Natural killer cell (primary cell): ENCODE measurements around the gene AGPAT2. TPM values are rescaled to one million over a fixed set of nuclear protein-coding genes. Genes with fewer than 3 reads are reported as not detected.

ENCODE experiments used
- ATAC-seq, 3 donors: fragments of 150-1000 bp in 2 of 3; fragments of 200-7000 bp in 1 of 3; cut with Tn5 transposase; 1 replicate in 1 of 3; 2 replicates in 2 of 3; pipeline ENCODE4 v1.10.0; 2021; ENCODE audit warnings: mild to moderate bottlenecking in 2 of 3, moderate library complexity in 2 of 3
- DNase-seq, 2 donors: peaks; one replicate each; pipeline versions ENCODE4 v3.0.0 to v3.0.0-alpha.2; 2013 to 2021; ENCODE audit warnings: mixed read lengths in 1 of 2
- H3K27ac ChIP-seq: one replicate; pipeline ENCODE4 v1.5.1; 2013; ENCODE audit warnings: mild to moderate bottlenecking, low read length
- H3K27me3 ChIP-seq: one replicate; pipeline ENCODE4 v1.6.1; 2013; ENCODE audit warnings: low read length; ENCODE audit not compliant: control insufficient read depth, insufficient read depth
- H3K36me3 ChIP-seq: one replicate; pipeline ENCODE4 v1.6.1; 2013; ENCODE audit warnings: low read length; ENCODE audit not compliant: control insufficient read depth, insufficient read depth
- H3K4me1 ChIP-seq: one replicate; pipeline ENCODE4 v1.6.1; 2013; ENCODE audit warnings: low read length; ENCODE audit not compliant: control insufficient read depth, insufficient read depth
- H3K4me3 ChIP-seq: one replicate; pipeline ENCODE4 v1.5.1; 2013; ENCODE audit warnings: low read length
- H3K9me3 ChIP-seq: one replicate; pipeline ENCODE4 v1.6.1; 2013; ENCODE audit warnings: low read length; ENCODE audit not compliant: control insufficient read depth, insufficient read depth
- H3K27ac Mint-ChIP-seq, 2 donors: one replicate each; pipeline ENCODE4 v1.8.0; 2022; ENCODE audit warnings: mild to moderate bottlenecking in 2 of 2, mixed read lengths in 2 of 2, moderate library complexity in 1 of 2
- H3K27me3 Mint-ChIP-seq, 2 donors: one replicate each; pipeline ENCODE4 v1.8.0; 2022; ENCODE audit warnings: low read depth in 2 of 2, mixed read lengths in 2 of 2
- H3K36me3 Mint-ChIP-seq: one replicate; pipeline ENCODE4 v1.8.0; 2022; ENCODE audit warnings: mixed read lengths
- H3K4me1 Mint-ChIP-seq, 2 donors: one replicate each; pipeline ENCODE4 v1.8.0; 2022; ENCODE audit warnings: mixed read lengths in 2 of 2
- H3K4me3 Mint-ChIP-seq: one replicate; pipeline ENCODE4 v1.8.0; 2022; ENCODE audit warnings: mild to moderate bottlenecking, moderate library complexity, mixed read lengths
- H3K9me3 Mint-ChIP-seq, 2 donors: one replicate each; pipeline ENCODE4 v1.8.0; 2022; ENCODE audit warnings: mixed read lengths in 2 of 2
- WGBS: methylation state at CpG from one replicate; pipeline ENCODE4 v1.1.7; 2013; ENCODE audit warnings: missing lambda C conversion rate; ENCODE audit not compliant: insufficient coverage; 5-methylcytosine and 5-hydroxymethylcytosine counted together
- intact Hi-C: fragments of 100-400 bp; cut with micrococcal nuclease; formaldehyde crosslinking; loops from one replicate; pipeline ENCODE4 v1.14.2; 2022
- total RNA-seq, 4 donors: library from RNA; stranded (reverse); fragments of 120-200 nt in 1 of 4; gene quantifications; one replicate each; pipeline versions ENCODE4 v1.2.3 to v1.2.4, GENCODE V29; 2013 to 2022
- TF ChIP-seq, protein P1 (sequence below): fragments of 200-600 bp; IDR thresholded peaks from one replicate; pipeline ENCODE4 v1.8.0; 2022; ENCODE audit warnings: antibody characterized with exemption

The AGPAT2 gene
- total RNA-seq, 3 donors from 2014 or later (not counting 1 experiment from before 2014, with no cell fraction given), result 10.3 to 19.4 (median 12.0) TPM

- DNase-seq (no peak), ATAC-seq (no peak)
- no peaks in the 10 kb centered on the region for H3K9me3 ChIP-seq
- intact Hi-C loops, result no loop called here
- Mint-ChIP-seq H3K36me3 (no peaks in the 10 kb centered on the region), H3K4me3 (no peak overlapping the region), H3K4me1 (peaks cover 0 to 9% of the 10 kb centered on the region in 2 donors), H3K27me3 (no peaks in the 10 kb centered on the region), H3K27ac (no peak overlapping the region), H3K9me3 (no peaks in the 10 kb centered on the region)
- peaks cover 3% of the 10 kb centered on the region for H3K4me1 ChIP-seq
- no peaks in the 10 kb centered on the region for H3K36me3 ChIP-seq
- no peak overlapping the region for H3K27ac ChIP-seq
- TF ChIP-seq, protein P1, sequence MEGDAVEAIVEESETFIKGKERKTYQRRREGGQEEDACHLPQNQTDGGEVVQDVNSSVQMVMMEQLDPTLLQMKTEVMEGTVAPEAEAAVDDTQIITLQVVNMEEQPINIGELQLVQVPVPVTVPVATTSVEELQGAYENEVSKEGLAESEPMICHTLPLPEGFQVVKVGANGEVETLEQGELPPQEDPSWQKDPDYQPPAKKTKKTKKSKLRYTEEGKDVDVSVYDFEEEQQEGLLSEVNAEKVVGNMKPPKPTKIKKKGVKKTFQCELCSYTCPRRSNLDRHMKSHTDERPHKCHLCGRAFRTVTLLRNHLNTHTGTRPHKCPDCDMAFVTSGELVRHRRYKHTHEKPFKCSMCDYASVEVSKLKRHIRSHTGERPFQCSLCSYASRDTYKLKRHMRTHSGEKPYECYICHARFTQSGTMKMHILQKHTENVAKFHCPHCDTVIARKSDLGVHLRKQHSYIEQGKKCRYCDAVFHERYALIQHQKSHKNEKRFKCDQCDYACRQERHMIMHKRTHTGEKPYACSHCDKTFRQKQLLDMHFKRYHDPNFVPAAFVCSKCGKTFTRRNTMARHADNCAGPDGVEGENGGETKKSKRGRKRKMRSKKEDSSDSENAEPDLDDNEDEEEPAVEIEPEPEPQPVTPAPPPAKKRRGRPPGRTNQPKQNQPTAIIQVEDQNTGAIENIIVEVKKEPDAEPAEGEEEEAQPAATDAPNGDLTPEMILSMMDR, result no peak
- H3K4me3 ChIP-seq, result no peak overlapping the region
- 48% methylated on average over 20 of the region's 22 CpGs for WGBS
- no peaks in the 10 kb centered on the region for H3K27me3 ChIP-seq
These were observed 7.8 kb downstream of the AGPAT2 start for GRCh38 chr9:136679431-136679941.

DNA sequence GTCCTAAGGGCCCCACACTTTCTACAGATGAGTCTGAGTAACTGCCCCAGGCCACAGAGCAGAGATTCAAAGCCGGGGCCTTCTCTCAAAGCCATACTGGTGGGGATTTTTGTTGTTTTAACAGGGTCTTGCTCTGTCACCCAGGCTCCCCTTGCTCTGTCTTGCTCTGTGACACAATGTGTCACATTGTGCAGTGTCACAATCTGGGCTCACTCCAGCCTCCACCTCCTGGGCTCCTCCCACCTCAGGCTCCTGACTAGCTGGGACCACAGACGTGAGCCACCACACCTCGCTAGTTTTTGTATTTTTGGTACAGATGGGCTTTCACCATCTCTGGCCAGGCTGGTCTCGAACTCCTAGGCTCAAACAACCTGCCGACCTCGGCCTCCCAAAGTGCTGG is 8.6 kb downstream of the AGPAT2 start:
- no peak overlapping the region for H3K4me3 ChIP-seq
- intact Hi-C loops, result no loop called here
- Mint-ChIP-seq H3K27ac (no peak overlapping the region), H3K27me3 (no peaks in the 10 kb centered on the region), H3K36me3 (no peaks in the 10 kb centered on the region), H3K4me3 (no peak overlapping the region), H3K9me3 (no peaks in the 10 kb centered on the region), H3K4me1 (peaks cover 0 to 9% of the 10 kb centered on the region in 2 donors)
- WGBS, result 86% methylated on average over 6 of the region's 6 CpGs
- H3K27me3 ChIP-seq, result no peaks in the 10 kb centered on the region
- H3K4me1 ChIP-seq, result peaks cover 3% of the 10 kb centered on the region
- H3K9me3 ChIP-seq, result no peaks in the 10 kb centered on the region
- no peaks in the 10 kb centered on the region for H3K36me3 ChIP-seq
- no peak for ATAC-seq
- no peak for DNase-seq
- TF ChIP-seq, protein P1, result no peak
- no peak overlapping the region for H3K27ac ChIP-seq

DNA sequence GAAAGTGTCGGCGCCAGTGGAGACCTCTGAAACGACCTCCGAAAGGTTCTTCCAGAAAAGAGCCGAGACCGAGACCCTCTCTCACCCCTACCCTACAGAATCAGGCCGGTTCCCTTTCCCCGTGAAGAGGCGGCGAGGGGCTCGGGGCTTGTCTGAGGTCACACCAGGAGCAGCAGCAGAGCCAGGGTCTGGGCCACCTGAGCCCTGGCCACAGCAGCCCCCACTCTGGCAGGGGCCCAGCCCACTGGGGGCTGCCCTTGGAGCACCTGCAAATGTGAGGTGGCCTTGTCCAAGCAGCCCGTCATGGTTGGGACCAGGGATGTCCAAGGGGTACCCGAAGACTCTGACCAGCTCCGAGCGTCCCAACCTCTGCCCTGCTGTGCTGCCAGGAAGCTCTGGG is 9.2 kb downstream of the AGPAT2 start:
- Histone ChIP-seq H3K4me3 (no peak overlapping the region), H3K27me3 (no peaks in the 10 kb centered on the region), H3K4me1 (peaks cover 3% of the 10 kb centered on the region), H3K9me3 (no peaks in the 10 kb centered on the region), H3K27ac (no peak overlapping the region), H3K36me3 (no peaks in the 10 kb centered on the region)
- H3K27me3 Mint-ChIP-seq, result no peaks in the 10 kb centered on the region
- TF ChIP-seq, protein P1, result no peak
- 92% methylated on average over 15 of the region's 15 CpGs for WGBS
- H3K9me3 Mint-ChIP-seq, result no peaks in the 10 kb centered on the region
- ATAC-seq (no peak), DNase-seq (no peak)
- H3K4me3 Mint-ChIP-seq, result no peak overlapping the region
- H3K27ac Mint-ChIP-seq, result no peak overlapping the region
- intact Hi-C loops, result no loop called here
- peaks cover 0 to 9% of the 10 kb centered on the region in 2 donors for H3K4me1 Mint-ChIP-seq
- H3K36me3 Mint-ChIP-seq, result no peaks in the 10 kb centered on the region
